ENCODE results near the gene CA12. TPM values are rescaled to one million over a fixed set of nuclear protein-coding genes. Genes with fewer than 3 reads are reported as not detected.
A peak's percentile ranks its signal among the peaks of the same experiment; 100 is the strongest.

Gene CA12
- total and polyA plus RNA-seq, 9 of the 15 experiments (the other 6 are each of a cell fraction or from before 2014, with no cell fraction given), result 0.01 to 0.78 (median 0.15) TPM; not detected in 1

DNA sequence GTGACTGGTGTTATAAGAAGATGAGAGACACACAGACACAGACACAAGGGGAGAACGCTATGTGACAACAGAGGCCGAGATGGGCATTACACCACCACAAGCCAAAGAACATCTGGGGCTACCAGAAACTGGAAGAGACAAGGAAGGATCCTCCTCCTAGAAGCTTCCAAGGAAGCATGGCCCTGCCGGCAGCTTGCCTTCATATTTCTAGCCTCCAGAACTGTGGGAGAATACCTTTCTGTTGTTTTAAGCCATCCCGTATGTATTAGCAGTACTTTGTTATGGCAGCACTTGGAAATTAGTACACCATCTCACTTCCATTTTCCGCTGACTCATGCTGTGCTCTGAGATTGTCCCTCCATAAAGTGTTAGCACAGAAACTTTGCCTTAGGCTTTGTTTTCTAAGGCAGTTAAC lies 38.7 kb upstream of the CA12 start (continued):
- TF ChIP-seq STAT6 (CRISPR knock-in tag; IDR thresholded peaks at IDR 0.05), result 0 out of 2 replicates have a peak, but pooled peaks have one; percentile 55
- no peak for TF ChIP-seq CHCHD3 (CRISPR knock-in tag; IDR thresholded peaks at IDR 0.05)
- TF ChIP-seq TFE3 (CRISPR knock-in tag; IDR thresholded peaks at IDR 0.05), result no peak
- peak; percentile 100 for TF ChIP-seq NFE2 (IDR thresholded peaks at IDR 0.05; ENCODE audit: low read depth)
- 0 out of 2 replicates have a peak, but pooled peaks have one; percentile 57 for TF ChIP-seq ZBTB9 (CRISPR knock-in tag; IDR thresholded peaks at IDR 0.05)
- peak; percentile 99 for TF ChIP-seq C11orf30 (IDR thresholded peaks at IDR 0.05; ENCODE audit: low read depth)
- no peak for TF ChIP-seq CHD4 (IDR thresholded peaks at IDR 0.05; ENCODE audit: insufficient read depth, insufficient replicate concordance, low read depth, low read length, poor library complexity, severe bottlenecking)
- no peak for TF ChIP-seq NR4A1 (CRISPR knock-in tag; IDR thresholded peaks at IDR 0.05)
- peak; percentile 58; the same call in 1 of the 2 replicates for TF ChIP-seq NR4A1 (tag; IDR thresholded peaks at IDR 0.05)
- no peak for TF ChIP-seq U2AF1 (optimal IDR thresholded peaks at IDR 0.05; ENCODE audit: low read depth, low read length)
